ENCODE data around the gene TCF7L1.

The TCF7L1 gene

GRCh38 chr2:85178980-85179411 lies 45.8 kb downstream of the TCF7L1 start:
- TF ChIP-seq REST (IDR thresholded peaks at IDR 0.05; ENCODE audit: insufficient replicate concordance, low read depth): no peak
- TF ChIP-seq CTCF (IDR thresholded peaks at IDR 0.05; ENCODE audit: insufficient read depth, low read length): no peak
- no peak for TF ChIP-seq POLR2AphosphoS5 (IDR thresholded peaks at IDR 0.05; ENCODE audit: low read depth)
- TF ChIP-seq GABPA (IDR thresholded peaks at IDR 0.05; ENCODE audit: low read depth): no peak
- TF ChIP-seq SPI1 (IDR thresholded peaks at IDR 0.05; ENCODE audit: borderline replicate concordance, low read depth): no peak
- Histone ChIP-seq H3K27ac (replicated peaks) (no peak overlapping the region), H3K27me3 (ENCODE audit: insufficient read depth, poor library complexity, severe bottlenecking) (peaks cover 2% of the 10 kb centered on the region), H3K4me3 (replicated peaks; ENCODE audit: insufficient read depth, low read length) (no peak overlapping the region)
- no peak for DNase-seq (ENCODE audit: low read depth in 1 of 2, low spot score in 1 of 2)

GRCh38 chr2:85179541-85179940 lies 46.3 kb downstream of the TCF7L1 start:
- Histone ChIP-seq H3K27me3 (ENCODE audit: insufficient read depth, poor library complexity, severe bottlenecking) (peaks cover 2% of the 10 kb centered on the region), H3K4me3 (replicated peaks; ENCODE audit: insufficient read depth, low read length) (no peak overlapping the region), H3K27ac (replicated peaks) (no peak overlapping the region)
- no peak for DNase-seq (ENCODE audit: low read depth in 1 of 2, low spot score in 1 of 2)
- TF ChIP-seq GABPA (IDR thresholded peaks at IDR 0.05; ENCODE audit: low read depth) (no peak), CTCF (IDR thresholded peaks at IDR 0.05; ENCODE audit: insufficient read depth, low read length) (no peak), SPI1 (IDR thresholded peaks at IDR 0.05; ENCODE audit: borderline replicate concordance, low read depth) (no peak), POLR2AphosphoS5 (IDR thresholded peaks at IDR 0.05; ENCODE audit: low read depth) (no peak), REST (IDR thresholded peaks at IDR 0.05; ENCODE audit: insufficient replicate concordance, low read depth) (no peak)

- Histone ChIP-seq H3K27ac (replicated peaks) (no peak overlapping the region), H3K4me3 (replicated peaks; ENCODE audit: insufficient read depth, low read length) (no peak overlapping the region), H3K27me3 (ENCODE audit: insufficient read depth, poor library complexity, severe bottlenecking) (peaks cover 2% of the 10 kb centered on the region)
- DNase-seq (ENCODE audit: low read depth in 1 of 2, low spot score in 1 of 2): no peak
- TF ChIP-seq SPI1 (IDR thresholded peaks at IDR 0.05; ENCODE audit: borderline replicate concordance, low read depth): no peak
- TF ChIP-seq POLR2AphosphoS5 (IDR thresholded peaks at IDR 0.05; ENCODE audit: low read depth): no peak
- TF ChIP-seq CTCF (IDR thresholded peaks at IDR 0.05; ENCODE audit: insufficient read depth, low read length): no peak
- no peak for TF ChIP-seq REST (IDR thresholded peaks at IDR 0.05; ENCODE audit: insufficient replicate concordance, low read depth)
- no peak for TF ChIP-seq GABPA (IDR thresholded peaks at IDR 0.05; ENCODE audit: low read depth)
Observed at GRCh38 chr2:85180322-85181133, 47.3 kb downstream of the TCF7L1 start.

Data from HL-60 (cell line).